Fibroblast of lung (primary cell): ENCODE results near the gene CDYL2. TPM values are rescaled to one million over a fixed set of nuclear protein-coding genes. Genes with fewer than 3 reads are reported as not detected.
"Not testable (repeated sequence)": the region's sequence is repeated elsewhere in the genome, so short reads cannot be mapped to it uniquely, and the experiment has no call there.

Experiments used
- DNase-seq, 2 donors: peaks; one replicate each; pipeline versions ENCODE4 v3.0.0 to v3.0.0-alpha.2; 2010; ENCODE audit warnings: low read depth in 2 of 2
- H2AFZ ChIP-seq: 2 replicates; pipeline ENCODE4 v1.5.1; 2012; ENCODE audit warnings: low read length, control low read depth, inconsistent platforms
- H3K27ac ChIP-seq: 2 replicates; pipeline ENCODE4 v1.5.1; 2011; ENCODE audit warnings: low read length, control low read depth; ENCODE audit not compliant: insufficient read depth
- H3K27me3 ChIP-seq: 2 replicates; pipeline ENCODE4 v1.5.1; 2011; ENCODE audit warnings: mild to moderate bottlenecking, low read length; ENCODE audit not compliant: control insufficient read depth, insufficient read depth
- H3K36me3 ChIP-seq: 2 replicates; pipeline ENCODE4 v1.5.1; 2011; ENCODE audit warnings: low read length; ENCODE audit not compliant: control insufficient read depth, insufficient read depth
- H3K4me1 ChIP-seq: 2 replicates; pipeline ENCODE4 v1.5.1; 2011; ENCODE audit warnings: low read length; ENCODE audit not compliant: control insufficient read depth, insufficient read depth; ENCODE audit errors: extremely low read depth
- H3K4me2 ChIP-seq: 2 replicates; pipeline ENCODE4 v1.5.1; 2011; ENCODE audit warnings: low read length, control low read depth; ENCODE audit not compliant: insufficient read depth; ENCODE audit errors: extremely low read depth
- H3K4me3 ChIP-seq, 4 experiments: fragments of 200-600 bp in 1 of 4; sonication (generic) in 1 of 4; replicated peaks in 1 of 4; 2 replicates each; pipeline ENCODE4 v1.5.1; 2011 to 2016; ENCODE audit warnings: low read length in 4 of 4, low read depth in 3 of 4, mild to moderate bottlenecking in 3 of 4, control low read depth in 2 of 4, inconsistent platforms in 1 of 4, mixed read lengths in 1 of 4; ENCODE audit not compliant: insufficient read depth in 1 of 4; ENCODE audit errors: control extremely low read depth in 1 of 4
- H3K79me2 ChIP-seq: 2 replicates; pipeline ENCODE4 v1.5.1; 2012; ENCODE audit warnings: mild to moderate bottlenecking, low read length, inconsistent platforms; ENCODE audit not compliant: control insufficient read depth, insufficient read depth
- H3K9ac ChIP-seq: 2 replicates; pipeline ENCODE4 v1.5.1; 2011; ENCODE audit warnings: mild to moderate bottlenecking, low read length, control low read depth; ENCODE audit not compliant: insufficient read depth
- H3K9me3 ChIP-seq: 2 replicates; pipeline ENCODE4 v1.5.1; 2012; ENCODE audit warnings: low read depth, low read length; ENCODE audit not compliant: control insufficient read depth, insufficient read depth
- H4K20me1 ChIP-seq: 2 replicates; pipeline ENCODE4 v1.5.1; 2011; ENCODE audit warnings: low read length; ENCODE audit not compliant: control insufficient read depth, insufficient read depth; ENCODE audit errors: extremely low read depth
- CTCF ChIP-seq, 2 donors: IDR thresholded peaks in 1 of 2; conservative IDR thresholded peaks in 1 of 2; 1 replicate in 1 of 2; 2 replicates in 1 of 2; pipeline ENCODE4 v1.5.1; 2011 to 2012; ENCODE audit warnings: low read length in 2 of 2, control low read depth in 1 of 2, inconsistent platforms in 1 of 2, low read depth in 1 of 2, mild to moderate bottlenecking in 1 of 2
- EZH2 ChIP-seq: IDR thresholded peaks from 2 replicates; pipeline ENCODE4 v1.5.1; 2012; ENCODE audit warnings: low read length, control low read depth, mild to moderate bottlenecking; ENCODE audit errors: missing control alignments
- polyA plus RNA-seq, 2 donors: library from polyadenylated mRNA; depleted of rRNA in 1 of 2; stranded (reverse) in 1 of 2; unstranded in 1 of 2; fragments of >200 nt; gene quantifications; 2 replicates each; pipeline ENCODE4 v1.2.1, GENCODE V29; 2011 to 2012; ENCODE audit warnings: missing spikeins in 1 of 2
- total RNA-seq: library from RNA; depleted of rRNA; stranded (reverse); fragments of >200 nt; gene quantifications from 2 replicates; pipeline ENCODE4 v1.2.1, GENCODE V29; 2014

Gene CDYL2
- total and polyA plus RNA-seq, 2 donors (not counting 1 experiment from before 2014, with no cell fraction given): 1.1 to 3.5 TPM

DNA sequence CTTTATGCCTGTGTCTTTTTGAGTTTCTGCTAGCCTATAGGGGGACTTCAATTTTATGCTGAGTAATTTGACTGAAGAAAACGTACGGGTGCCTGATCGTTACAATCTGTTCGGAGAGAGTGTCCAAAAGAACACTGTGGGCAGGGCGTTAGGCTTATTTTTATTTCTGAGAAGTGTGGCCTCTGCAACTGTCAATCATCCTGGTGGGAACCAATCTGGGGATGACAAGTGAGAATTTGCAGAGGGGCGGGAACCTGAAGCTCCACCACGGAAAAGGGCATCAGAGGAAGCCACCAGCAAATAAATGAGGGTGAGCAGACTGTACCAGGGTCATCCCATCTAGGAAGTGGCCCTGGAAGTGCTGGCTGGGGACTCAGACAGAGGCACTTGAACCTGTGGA, 12.0 kb upstream of the CDYL2 start:
- H3K36me3 ChIP-seq: no peaks in the 10 kb centered on the region
- no peak overlapping the region for H2AFZ ChIP-seq
- no peak overlapping the region for H3K4me3 ChIP-seq

DNA sequence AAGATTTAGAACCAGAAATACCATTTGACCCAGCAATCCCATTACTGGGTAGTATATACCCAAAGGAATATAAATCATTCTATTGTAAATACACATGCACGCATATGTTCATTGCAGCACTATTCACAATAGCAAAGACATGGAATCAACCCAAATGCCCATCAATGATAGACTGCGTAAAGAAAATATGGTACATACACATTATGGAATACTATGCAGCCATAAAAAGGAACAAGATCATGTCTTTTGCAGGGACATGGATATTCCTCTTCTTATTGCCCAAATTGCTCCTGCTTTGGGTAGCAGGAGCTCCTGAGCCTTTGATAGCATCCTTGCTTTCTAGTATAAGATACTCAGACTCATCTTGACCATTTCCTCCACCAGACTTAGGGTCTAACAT, 10.9 kb upstream of the CDYL2 start:
- not testable (repeated sequence) for H3K27ac ChIP-seq, H2AFZ ChIP-seq, H3K27me3 ChIP-seq, H3K9ac ChIP-seq, H4K20me1 ChIP-seq, DNase-seq, H3K4me3 ChIP-seq, H3K4me1 ChIP-seq, H3K79me2 ChIP-seq, H3K9me3 ChIP-seq, H3K4me2 ChIP-seq, H3K36me3 ChIP-seq

More for the DNA sequence above, 12.0 kb upstream of the CDYL2 start:
- TF ChIP-seq EZH2 (no peak), CTCF (conservative IDR thresholded peaks at IDR 0.05 in 1 of 2, IDR thresholded peaks at IDR 0.05 in 1 of 2; ENCODE audit: low read depth in 1 of 2, low read length in 2 of 2) (no peak)
- no peak for DNase-seq
- Histone ChIP-seq H4K20me1 (no peaks in the 10 kb centered on the region), H3K4me2 (no peak overlapping the region), H3K4me1 (no peaks in the 10 kb centered on the region), H3K27me3 (peaks cover 6% of the 10 kb centered on the region), H3K9ac (no peak overlapping the region), H3K27ac (no peak overlapping the region), H3K9me3 (no peaks in the 10 kb centered on the region), H3K79me2 (no peaks in the 10 kb centered on the region)

GRCh38 chr16:80812593-80812992, 8.2 kb upstream of the CDYL2 start:
- no peak overlapping the region for H3K4me3 ChIP-seq
- DNase-seq: no peak
- no peaks in the 10 kb centered on the region for H3K9me3 ChIP-seq
- no peaks in the 10 kb centered on the region for H4K20me1 ChIP-seq
- no peaks in the 10 kb centered on the region for H3K79me2 ChIP-seq
- H3K4me2 ChIP-seq: no peak overlapping the region
- H2AFZ ChIP-seq: no peak overlapping the region
- H3K27ac ChIP-seq: no peak overlapping the region
- TF ChIP-seq EZH2 (no peak), CTCF (conservative IDR thresholded peaks at IDR 0.05 in 1 of 2, IDR thresholded peaks at IDR 0.05 in 1 of 2; ENCODE audit: low read depth in 1 of 2, low read length in 2 of 2) (no peak)
- no peak overlapping the region for H3K9ac ChIP-seq
- H3K36me3 ChIP-seq: no peaks in the 10 kb centered on the region
- no peaks in the 10 kb centered on the region for H3K4me1 ChIP-seq
- no peaks in the 10 kb centered on the region for H3K27me3 ChIP-seq

DNA sequence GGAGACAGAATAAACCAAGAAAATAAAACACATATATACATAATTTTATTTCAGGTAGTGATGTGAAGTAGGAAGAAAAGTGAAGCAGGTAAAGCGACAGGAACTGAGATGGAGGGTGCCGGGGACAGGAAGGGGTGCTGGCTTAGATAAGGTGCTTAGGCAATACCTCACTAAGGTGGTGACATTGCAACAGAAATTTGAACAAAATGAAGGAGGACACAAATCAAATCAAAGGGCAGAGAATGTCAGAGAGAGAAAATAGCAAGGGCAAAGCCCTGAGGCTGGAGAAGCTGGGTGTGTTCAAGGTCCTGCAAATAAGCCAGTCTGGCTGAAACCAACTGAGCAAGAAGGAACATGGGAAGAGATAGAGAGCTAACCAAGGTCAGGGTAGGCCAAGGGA, 5.0 kb upstream of the CDYL2 start:
- no peak for DNase-seq
- TF ChIP-seq EZH2 (no peak), CTCF (conservative IDR thresholded peaks at IDR 0.05 in 1 of 2, IDR thresholded peaks at IDR 0.05 in 1 of 2; ENCODE audit: low read depth in 1 of 2, low read length in 2 of 2) (no peak)
- Histone ChIP-seq H4K20me1 (no peaks in the 10 kb centered on the region), H2AFZ (no peak overlapping the region), H3K9ac (no peak overlapping the region), H3K4me1 (no peaks in the 10 kb centered on the region), H3K4me2 (no peak overlapping the region), H3K27ac (no peak overlapping the region), H3K4me3 (no peak overlapping the region), H3K9me3 (no peaks in the 10 kb centered on the region), H3K27me3 (no peaks in the 10 kb centered on the region), H3K36me3 (no peaks in the 10 kb centered on the region), H3K79me2 (no peaks in the 10 kb centered on the region)
